ENCODE results near the gene FBN2.
A peak's percentile ranks its signal among the peaks of the same experiment; 100 is the strongest.

Gene FBN2

DNA sequence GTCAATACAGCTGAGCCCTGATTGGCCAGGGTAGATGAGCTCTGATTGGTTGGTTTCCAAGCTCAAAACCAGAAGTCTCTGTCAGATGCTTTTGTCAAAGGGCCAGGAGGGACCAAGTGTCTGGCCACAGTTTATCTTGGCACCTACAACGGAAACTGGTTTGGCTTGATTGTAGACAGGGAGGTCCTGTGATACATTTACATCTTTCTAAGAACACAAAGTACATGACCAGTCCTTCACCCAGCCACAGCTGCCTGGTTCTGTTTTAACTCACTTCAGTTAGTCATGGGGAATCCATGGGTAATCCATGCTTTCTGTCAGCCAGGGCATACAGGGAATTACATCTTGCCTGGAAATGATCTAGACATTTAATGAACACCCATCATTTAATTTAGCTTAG lies 283.3 kb downstream of the FBN2 start:
- peak in 1 of 2 experiments; percentile 2 for DNase-seq
- TF ChIP-seq GATA1 (IDR thresholded peaks at IDR 0.05; ENCODE audit: low read depth, low read length) (no peak), POLR2A (IDR thresholded peaks at IDR 0.05; ENCODE audit: low read length) (no peak)

- no peak for DNase-seq
- TF ChIP-seq POLR2A (IDR thresholded peaks at IDR 0.05; ENCODE audit: low read length) = no peak
- TF ChIP-seq GATA1 (IDR thresholded peaks at IDR 0.05; ENCODE audit: low read depth, low read length) = no peak
These were observed 284.2 kb downstream of the FBN2 start for GRCh38 chr5:128253880-128254279.

DNA sequence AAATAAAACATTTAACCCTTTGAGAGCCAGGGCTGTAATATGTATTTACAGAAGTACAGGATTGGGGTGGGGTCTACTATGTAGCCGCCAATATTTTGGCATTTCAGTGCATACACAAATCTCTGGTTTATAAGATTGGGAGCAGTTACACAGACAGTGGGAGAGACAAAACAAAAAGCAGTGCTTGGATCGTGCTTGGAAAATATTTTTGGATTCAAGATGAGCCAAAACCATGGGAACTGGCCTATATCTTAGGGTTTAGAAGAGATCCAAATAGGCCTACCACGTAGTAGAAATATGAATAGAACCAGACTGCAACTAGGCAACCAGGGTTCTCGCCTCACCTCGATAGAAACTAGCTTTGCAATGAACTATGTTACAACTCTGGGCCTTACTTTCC lies 284.9 kb downstream of the FBN2 start:
- TF ChIP-seq POLR2A (IDR thresholded peaks at IDR 0.05; ENCODE audit: low read length) = no peak
- TF ChIP-seq GATA1 (IDR thresholded peaks at IDR 0.05; ENCODE audit: low read depth, low read length) = no peak
- DNase-seq = no peak

DNA sequence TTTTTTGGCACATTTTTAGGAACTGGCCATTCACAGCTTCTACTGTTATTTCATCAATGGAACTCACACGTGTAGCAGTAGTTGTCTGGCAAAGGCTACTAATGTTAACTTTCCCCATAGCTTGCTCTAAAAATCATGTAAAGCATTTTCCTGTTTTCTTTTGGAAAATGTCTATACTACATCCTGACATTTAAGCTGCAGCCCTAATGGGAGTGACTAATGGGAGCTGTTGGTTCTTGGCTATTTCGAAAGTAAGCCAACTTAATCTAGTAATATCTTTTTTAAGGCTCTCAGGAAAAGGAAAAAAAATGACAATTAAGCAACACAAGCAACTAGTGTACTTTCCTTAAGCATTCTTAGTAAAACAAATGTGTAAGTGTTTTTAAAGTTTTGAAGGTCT lies 285.3 kb downstream of the FBN2 start:
- no peak for TF ChIP-seq GATA1 (IDR thresholded peaks at IDR 0.05; ENCODE audit: low read depth, low read length)
- TF ChIP-seq POLR2A (IDR thresholded peaks at IDR 0.05; ENCODE audit: low read length) = no peak
- DNase-seq = no peak

- no peak for TF ChIP-seq POLR2A (IDR thresholded peaks at IDR 0.05; ENCODE audit: low read length)
- no peak for TF ChIP-seq GATA1 (IDR thresholded peaks at IDR 0.05; ENCODE audit: low read depth, low read length)
- no peak for DNase-seq
These were observed 285.8 kb downstream of the FBN2 start for GRCh38 chr5:128252196-128252595.

DNA sequence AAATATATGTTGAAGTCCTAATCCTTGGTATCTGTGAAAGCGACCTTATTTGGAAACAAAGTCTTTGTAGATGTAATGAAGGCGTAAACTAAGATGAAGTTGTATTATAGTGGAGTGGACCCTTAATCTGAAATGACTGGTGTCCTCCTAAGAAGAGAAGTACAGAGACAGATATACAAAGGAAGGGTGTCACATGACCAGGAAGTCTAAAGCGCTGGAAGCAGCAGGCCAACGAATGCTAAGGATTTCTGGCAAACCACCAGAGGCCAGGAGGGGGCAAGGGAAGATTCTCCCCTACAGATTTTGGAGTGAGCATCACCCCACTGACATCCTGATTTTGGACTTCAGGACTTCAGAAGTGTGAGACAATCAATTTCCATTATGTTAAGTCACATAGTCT lies 292.1 kb downstream of the FBN2 start:
- no peak for TF ChIP-seq GATA1 (IDR thresholded peaks at IDR 0.05; ENCODE audit: low read depth, low read length)
- no peak for TF ChIP-seq POLR2A (IDR thresholded peaks at IDR 0.05; ENCODE audit: low read length)
- no peak for DNase-seq

DNA sequence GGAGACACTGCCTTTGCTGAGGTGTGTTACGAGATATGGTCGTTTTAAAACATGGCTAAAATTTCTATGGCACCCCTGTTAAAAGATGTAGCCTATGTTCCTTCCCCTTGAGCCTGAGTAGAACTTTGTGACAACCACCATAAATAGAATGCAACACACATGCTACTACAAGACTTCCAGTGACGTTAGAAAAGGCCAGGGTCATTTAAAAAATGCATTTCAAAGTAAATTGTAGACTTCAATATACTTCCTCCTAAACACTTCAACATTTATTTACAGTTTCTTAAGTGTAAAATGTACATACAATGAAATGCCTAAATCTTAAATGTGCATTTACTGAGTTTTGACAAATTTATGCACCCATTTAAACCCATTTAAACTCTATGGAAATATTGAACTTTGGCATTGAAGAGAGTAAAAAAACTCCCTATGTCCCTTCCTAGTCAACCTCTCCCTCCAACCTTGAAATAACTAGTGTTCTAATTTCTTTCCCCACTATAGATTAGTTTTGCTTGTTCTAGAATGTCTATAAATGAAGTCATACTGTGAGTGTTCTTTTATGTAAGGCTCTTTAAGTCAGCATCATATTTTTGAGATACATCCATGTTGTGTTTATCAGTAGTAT lies 294.0 kb downstream of the FBN2 start:
- DNase-seq = no peak
- TF ChIP-seq POLR2A (IDR thresholded peaks at IDR 0.05; ENCODE audit: low read length) = no peak

DNA sequence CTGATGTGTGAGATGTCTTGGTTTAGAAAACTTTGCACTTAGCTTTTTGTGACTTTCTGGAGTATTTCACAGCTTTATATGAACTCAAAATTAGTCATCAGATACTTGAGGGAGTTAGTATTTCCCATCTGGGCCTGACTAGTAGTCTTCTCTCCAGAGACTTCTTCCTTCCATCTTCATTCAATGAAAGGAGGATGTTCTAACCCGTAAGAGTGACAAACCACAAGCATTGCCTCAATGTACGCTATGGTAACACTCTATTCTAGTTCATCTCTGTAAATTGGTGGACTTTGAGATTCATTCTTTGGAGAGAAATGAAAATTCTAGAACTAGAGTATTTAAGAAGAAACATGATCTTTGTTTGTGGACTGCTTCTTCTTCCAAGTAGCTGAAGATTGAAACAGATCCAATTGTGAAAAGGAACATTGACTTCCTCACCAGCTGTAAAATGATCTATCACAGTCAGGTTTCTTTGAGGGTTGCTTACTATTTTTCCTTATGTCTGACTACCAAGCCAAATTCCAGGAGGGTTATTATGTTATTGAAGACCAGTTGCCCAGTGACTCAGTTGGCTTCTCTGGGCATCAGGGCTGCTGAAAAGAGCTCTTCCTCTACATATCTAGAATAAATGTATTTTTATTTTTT lies 296.9 kb downstream of the FBN2 start:
- DNase-seq = no peak
- TF ChIP-seq GATA1 (IDR thresholded peaks at IDR 0.05; ENCODE audit: low read depth, low read length) (no peak), POLR2A (IDR thresholded peaks at IDR 0.05; ENCODE audit: low read length) (no peak)

GRCh38 chr5:128237546-128237945 lies 300.5 kb downstream of the FBN2 start:
- no peak for DNase-seq
- TF ChIP-seq GATA1 (IDR thresholded peaks at IDR 0.05; ENCODE audit: low read depth, low read length) = no peak
- TF ChIP-seq POLR2A (IDR thresholded peaks at IDR 0.05; ENCODE audit: low read length) = no peak

GRCh38 chr5:128237000-128237399 lies 301.0 kb downstream of the FBN2 start:
- DNase-seq = no peak
- TF ChIP-seq POLR2A (IDR thresholded peaks at IDR 0.05; ENCODE audit: low read length) (no peak), GATA1 (IDR thresholded peaks at IDR 0.05; ENCODE audit: low read depth, low read length) (no peak)

DNA sequence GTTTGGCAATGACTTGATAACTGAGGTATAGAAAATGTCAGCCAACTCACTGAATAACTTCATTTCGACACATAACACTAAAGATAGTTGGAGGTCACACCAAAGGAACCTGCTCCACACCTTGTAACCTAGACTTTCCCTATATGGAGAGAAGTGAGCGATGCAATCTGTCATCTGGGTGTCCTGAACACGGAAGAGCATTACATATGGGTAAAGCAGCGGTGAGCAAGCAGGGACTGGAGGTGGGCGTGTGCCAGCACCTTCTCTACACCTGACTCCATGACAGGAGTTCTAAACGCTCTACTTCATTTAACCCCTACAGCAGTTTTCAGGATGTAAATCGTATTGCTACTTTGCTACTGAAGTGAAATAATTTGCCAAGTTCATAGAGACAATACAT lies 301.7 kb downstream of the FBN2 start:
- TF ChIP-seq GATA1 (IDR thresholded peaks at IDR 0.05; ENCODE audit: low read depth, low read length) = no peak
- no peak for TF ChIP-seq POLR2A (IDR thresholded peaks at IDR 0.05; ENCODE audit: low read length)
- no peak for DNase-seq

DNA sequence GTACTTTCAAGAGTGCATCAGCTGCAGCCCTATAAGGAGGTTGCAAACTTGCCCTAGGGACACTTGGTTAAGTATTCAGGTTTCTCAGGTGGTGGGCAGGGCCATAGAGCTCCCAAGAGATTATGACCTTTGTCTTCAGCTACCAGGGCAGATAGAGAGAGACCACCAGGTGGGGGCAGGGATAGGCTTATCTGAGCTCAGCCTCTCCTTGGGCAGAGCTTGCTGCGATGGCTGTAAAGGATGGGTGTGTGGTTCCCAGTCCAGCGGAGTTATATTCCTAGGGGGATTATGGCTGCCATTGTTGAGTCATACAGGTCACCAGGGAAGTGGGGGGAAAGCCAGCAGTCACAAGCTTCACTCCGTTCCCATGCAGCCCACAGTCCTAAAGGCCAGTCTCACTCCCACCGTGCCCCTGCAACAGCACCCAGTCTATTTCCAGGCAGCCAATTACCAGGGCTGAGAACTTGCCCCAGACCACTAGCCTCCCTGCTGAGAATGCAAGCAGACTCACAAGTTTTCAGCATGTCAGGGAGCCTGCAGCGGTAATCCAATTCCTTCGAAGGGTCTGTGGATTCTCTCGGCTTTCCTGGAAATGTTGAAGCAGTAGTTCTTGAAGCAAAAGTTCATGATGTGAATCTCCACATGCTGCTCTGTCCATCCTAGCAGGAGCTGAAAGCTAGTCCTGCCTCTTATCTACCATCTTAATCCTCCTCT lies 303.0 kb downstream of the FBN2 start:
- no peak for TF ChIP-seq GATA1 (IDR thresholded peaks at IDR 0.05; ENCODE audit: low read depth, low read length)
- no peak for TF ChIP-seq POLR2A (IDR thresholded peaks at IDR 0.05; ENCODE audit: low read length)
- DNase-seq = no peak

GRCh38 chr5:128228521-128228920 lies 309.5 kb downstream of the FBN2 start:
- no peak for DNase-seq
- TF ChIP-seq GATA1 (IDR thresholded peaks at IDR 0.05; ENCODE audit: low read depth, low read length) = no peak
- TF ChIP-seq POLR2A (IDR thresholded peaks at IDR 0.05; ENCODE audit: low read length) = no peak

GRCh38 chr5:128228008-128228407 lies 310.0 kb downstream of the FBN2 start:
- TF ChIP-seq POLR2A (IDR thresholded peaks at IDR 0.05; ENCODE audit: low read length) (no peak), GATA1 (IDR thresholded peaks at IDR 0.05; ENCODE audit: low read depth, low read length) (no peak)
- DNase-seq = no peak
